H1 (cell line): ENCODE measurements around the gene PTPN1. TPM values are rescaled to one million over a fixed set of nuclear protein-coding genes. Genes with fewer than 3 reads are reported as not detected.

ENCODE experiments used
- CTCF ChIA-PET: fragments of 300-600 bp; sonication (Branson Sonifier 250); formaldehyde crosslinking; loops from one replicate; lab custom pipeline; 2021; ENCODE audit not compliant: partially characterized antibody; lab: Charles Lee
- POLR2A ChIA-PET: fragments of 300-600 bp; sonication (Branson Sonifier 250); formaldehyde crosslinking; loops from one replicate; lab custom pipeline; 2021; ENCODE audit warnings: inconsistent platforms; ENCODE audit not compliant: partially characterized antibody; lab: Charles Lee
- DNase-seq, 2 experiments: peaks; one replicate each; pipeline versions ENCODE4 v3.0.0 to v3.0.0-alpha.2; 2010 to 2022; ENCODE audit warnings: low spot score in 2 of 2, low read depth in 1 of 2, mixed read lengths in 1 of 2
- FAIRE-seq: peaks from 2 replicates; lab custom pipeline; 2011; peaks lifted over from hg19 to GRCh38; lab: Jason Lieb, UNC
- H2AFZ ChIP-seq: 2 replicates; pipeline ENCODE4 v1.8.1; 2012; ENCODE audit warnings: low read length, inconsistent platforms
- H2AK5ac ChIP-seq: 2 replicates; pipeline ENCODE4 v1.6.1; 2013; ENCODE audit warnings: low read depth, low read length
- H2BK120ac ChIP-seq: replicated peaks from 2 replicates; pipeline ENCODE3; 2013; ENCODE audit warnings: low read depth, low read length, inconsistent platforms
- H2BK12ac ChIP-seq: 2 replicates; pipeline ENCODE4 v1.6.1; 2013; ENCODE audit warnings: low read depth, low read length
- H2BK15ac ChIP-seq: 2 replicates; pipeline ENCODE4 v1.6.1; 2013; ENCODE audit warnings: low read length
- H2BK20ac ChIP-seq: 2 replicates; pipeline ENCODE4 v1.6.1; 2013; ENCODE audit warnings: low read length
- H2BK5ac ChIP-seq: 2 replicates; pipeline ENCODE4 v1.6.1; 2013; ENCODE audit warnings: low read depth, low read length
- H3K14ac ChIP-seq: 2 replicates; pipeline ENCODE4 v1.6.1; 2013; ENCODE audit warnings: inconsistent platforms; ENCODE audit not compliant: insufficient read length
- H3K18ac ChIP-seq: 2 replicates; pipeline ENCODE4 v1.6.1; 2013; ENCODE audit warnings: low read length; ENCODE audit errors: extremely low read depth
- H3K23ac ChIP-seq: 2 replicates; pipeline ENCODE4 v1.6.1; 2013; ENCODE audit warnings: inconsistent platforms; ENCODE audit not compliant: insufficient read length
- H3K23me2 ChIP-seq: 2 replicates; pipeline ENCODE4 v1.6.1; 2013; ENCODE audit warnings: low read depth, low read length
- H3K27ac ChIP-seq: 2 replicates; pipeline ENCODE4 v1.6.1; 2011; ENCODE audit warnings: low read depth, low read length, inconsistent platforms
- H3K27me3 ChIP-seq, 4 experiments: replicated peaks in 1 of 4; 1 replicate in 1 of 4; 2 replicates in 3 of 4; pipeline versions ENCODE4 v1.6.1 to v1.8.1; 2011 to 2013; ENCODE audit warnings: low read length in 3 of 4, mild to moderate bottlenecking in 3 of 4, inconsistent platforms in 2 of 4, mixed read lengths in 2 of 4, moderate library complexity in 1 of 4; ENCODE audit not compliant: control insufficient read depth in 3 of 4, insufficient read depth in 3 of 4; ENCODE audit errors: extremely low read depth in 1 of 4
- H3K36me3 ChIP-seq, 4 experiments: 2 replicates each; pipeline versions ENCODE4 v1.6.1 to v1.8.1; 2011 to 2013; ENCODE audit warnings: mild to moderate bottlenecking in 4 of 4, low read length in 3 of 4, moderate library complexity in 2 of 4, control low read depth in 1 of 4, inconsistent platforms in 1 of 4; ENCODE audit not compliant: insufficient read depth in 4 of 4, control insufficient read depth in 2 of 4
- H3K4ac ChIP-seq: replicated peaks from 2 replicates; pipeline ENCODE3; 2013; ENCODE audit warnings: low read length, low read depth, mixed read lengths, inconsistent platforms; ENCODE audit not compliant: insufficient read length
- H3K4me1 ChIP-seq, 4 experiments: replicated peaks in 1 of 4; 1 replicate in 1 of 4; 2 replicates in 3 of 4; pipeline versions ENCODE4 v1.6.1 to v1.8.1; 2011 to 2013; ENCODE audit warnings: low read length in 3 of 4, inconsistent platforms in 2 of 4, mixed read lengths in 1 of 4; ENCODE audit not compliant: insufficient read depth in 4 of 4, control insufficient read depth in 3 of 4
- H3K4me2 ChIP-seq, 2 experiments: 2 replicates each; pipeline versions ENCODE4 v1.6.1 to v1.8.1; 2011 to 2013; ENCODE audit warnings: low read depth in 2 of 2, low read length in 2 of 2, control low read depth in 1 of 2, inconsistent platforms in 1 of 2, mild to moderate bottlenecking in 1 of 2; ENCODE audit not compliant: insufficient read depth in 1 of 2
- H3K4me3 ChIP-seq, 4 experiments: fragments of 200-600, 300-600 bp in 1 of 4; sonication (generic), shearing (Covaris generic), sonication (Bioruptor Twin) in 1 of 4; 2 replicates each; pipeline versions ENCODE4 v1.5.1 to v1.8.1; 2011 to 2016; ENCODE audit warnings: low read length in 4 of 4, low read depth in 3 of 4, control low read depth in 2 of 4, inconsistent platforms in 2 of 4, mild to moderate bottlenecking in 2 of 4, mixed read lengths in 1 of 4, moderate library complexity in 1 of 4; ENCODE audit not compliant: insufficient read depth in 2 of 4; ENCODE audit errors: extremely low read depth in 1 of 4
- H3K56ac ChIP-seq: replicated peaks from 2 replicates; pipeline ENCODE3; 2013; ENCODE audit warnings: low read depth, mild to moderate bottlenecking, mixed read lengths, low read length, inconsistent platforms; ENCODE audit not compliant: insufficient read length
- H3K79me1 ChIP-seq: 2 replicates; pipeline ENCODE4 v1.6.1; 2013; ENCODE audit warnings: low read depth, low read length, control low read depth
- H3K79me2 ChIP-seq, 2 experiments: 2 replicates each; pipeline versions ENCODE4 v1.6.1 to v1.8.1; 2012 to 2013; ENCODE audit warnings: low read length in 2 of 2, mild to moderate bottlenecking in 2 of 2, inconsistent platforms in 1 of 2; ENCODE audit not compliant: insufficient read depth in 2 of 2, control insufficient read depth in 1 of 2
- H3K9ac ChIP-seq, 4 experiments: replicated peaks in 1 of 4; 1 replicate in 1 of 4; 2 replicates in 3 of 4; pipeline versions ENCODE4 v1.6.1 to v1.8.1; 2011 to 2013; ENCODE audit warnings: low read depth in 3 of 4, low read length in 3 of 4, control low read depth in 2 of 4, mild to moderate bottlenecking in 2 of 4, moderate library complexity in 2 of 4, inconsistent platforms in 1 of 4; ENCODE audit errors: extremely low read depth in 1 of 4
- H3K9me3 ChIP-seq, 2 experiments: 2 replicates each; pipeline versions ENCODE4 v1.6.1 to v1.8.1; 2012 to 2013; ENCODE audit warnings: mild to moderate bottlenecking in 2 of 2, moderate library complexity in 2 of 2, control low read depth in 1 of 2, inconsistent platforms in 1 of 2, low read depth in 1 of 2, low read length in 1 of 2, mixed read lengths in 1 of 2; ENCODE audit not compliant: insufficient read depth in 2 of 2
- H4K20me1 ChIP-seq, 2 experiments: replicated peaks in 1 of 2; 2 replicates each; pipeline versions ENCODE3 to v1.8.1; 2011 to 2013; ENCODE audit warnings: inconsistent platforms in 2 of 2, low read length in 2 of 2, mild to moderate bottlenecking in 1 of 2; ENCODE audit not compliant: insufficient read depth in 2 of 2, control insufficient read depth in 1 of 2
- H4K5ac ChIP-seq: 2 replicates; pipeline ENCODE4 v1.6.1; 2013; ENCODE audit warnings: low read length, low read depth, mixed read lengths, inconsistent platforms; ENCODE audit not compliant: insufficient read length
- H4K8ac ChIP-seq: 2 replicates; pipeline ENCODE4 v1.8.0; 2013; ENCODE audit warnings: mild to moderate bottlenecking, moderate library complexity, low read length, inconsistent platforms; ENCODE audit not compliant: insufficient read depth; ENCODE audit errors: extremely low read depth
- H4K91ac ChIP-seq: replicated peaks from 2 replicates; pipeline ENCODE3; 2013; ENCODE audit warnings: low read length, mixed read lengths, inconsistent platforms; ENCODE audit not compliant: insufficient read length
- CREB1 ChIP-seq: IDR thresholded peaks from 2 replicates; pipeline ENCODE4 v1.6.1; 2012; ENCODE audit warnings: inconsistent platforms
- JUN ChIP-seq: IDR thresholded peaks from 2 replicates; pipeline ENCODE4 v1.6.1; 2011; ENCODE audit warnings: low read depth, mild to moderate bottlenecking, improper control_type of control experiment, low read length
- WGBS, 2 experiments: shearing (Covaris generic) in 1 of 2; methylation state at CpG; one replicate each; pipeline versions ENCODE4 v1.1.6 to v1.1.7; 2013 to 2015; ENCODE audit warnings: low lambda C conversion rate in 2 of 2, mixed read lengths in 2 of 2, inconsistent platforms in 1 of 2, low coverage in 1 of 2, missing lambda C conversion rate in 1 of 2; ENCODE audit not compliant: insufficient replicate concordance in 2 of 2, insufficient coverage in 1 of 2, insufficient read length in 1 of 2; ENCODE audit errors: extremely low coverage in 1 of 2, missing lambda C conversion rate in 1 of 2; 5-methylcytosine and 5-hydroxymethylcytosine counted together
- polyA plus RNA-seq, 7 experiments: library from polyadenylated mRNA; depleted of rRNA in 3 of 7; stranded (reverse) in 5 of 7; unstranded in 2 of 7; fragments of >200 nt in 5 of 7; fragments of 200-250 nt in 2 of 7; gene quantifications; 1 replicate in 5 of 7; 2 replicates in 1 of 7; 4 replicates in 1 of 7; pipeline versions ENCODE4 v1.2.1 to v1.2.3, GENCODE V29; 2011 to 2013; ENCODE audit warnings: missing spikeins in 2 of 7, mixed read lengths in 2 of 7
- total RNA-seq: library from RNA; stranded (reverse); fragmentation: NEBNext Ultra II Directional; extraction: Animal tissue kit (Norgen Biotek cat#: 25700); gene quantifications from 2 replicates; pipeline ENCODE4 v1.2.1, GENCODE V29; 2021

Gene PTPN1
- total and polyA plus RNA-seq, 2 of the 8 experiments (the other 6 are each of a cell fraction or from before 2014, with no cell fraction given): 18.6 to 32.1 TPM

DNA sequence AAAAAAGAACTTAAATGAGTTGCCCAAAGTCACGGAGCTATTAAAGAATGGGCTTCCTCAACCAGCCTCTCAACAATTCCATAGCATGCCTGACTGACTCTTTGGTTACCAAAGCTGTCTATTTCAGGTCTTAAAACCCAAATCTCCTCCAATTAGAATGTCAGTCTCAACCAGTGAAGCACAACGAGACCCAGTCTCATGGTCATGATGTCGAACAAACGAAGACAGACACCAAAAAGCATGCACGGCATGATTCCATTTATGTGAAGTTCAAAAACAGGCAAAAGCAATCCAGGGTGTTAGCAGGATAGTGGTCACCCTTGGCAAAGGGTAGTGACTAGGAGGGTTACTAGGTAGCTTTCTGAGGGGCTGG, 16.3 kb upstream of the PTPN1 start:
- H3K27ac ChIP-seq: no peak overlapping the region
- H4K20me1 ChIP-seq: no peaks in the 10 kb centered on the region
- no peak overlapping the region for H3K14ac ChIP-seq
- FAIRE-seq (no peak), DNase-seq (no peak)
- H2AK5ac ChIP-seq: no peak overlapping the region
- H3K9me3 ChIP-seq: no peaks in the 10 kb centered on the region
- ChIA-PET POLR2A (no interaction called here), CTCF (interaction anchor here (0.7 to 1.1 kb wide), 3 partner anchors 12 to 270 kb away, joined by 3 to 4 read pairs (median 3); no protein-coding TSS in a partner anchor)
- no peaks in the 10 kb centered on the region for H3K79me2 ChIP-seq
- no peak overlapping the region for H4K5ac ChIP-seq
- H2BK15ac ChIP-seq: no peak overlapping the region
- H4K8ac ChIP-seq: no peak overlapping the region
- H3K79me1 ChIP-seq: no peaks in the 10 kb centered on the region
- no peak overlapping the region for H3K4me3 ChIP-seq
- H3K56ac ChIP-seq: no peak overlapping the region
- H3K4me1 ChIP-seq: no peaks in the 10 kb centered on the region
- H3K18ac ChIP-seq: no peak overlapping the region
- TF ChIP-seq JUN (no peak), CREB1 (no peak)
- no peaks in the 10 kb centered on the region for H3K36me3 ChIP-seq
- H2AFZ ChIP-seq: no peak overlapping the region
- H3K4me2 ChIP-seq: no peak overlapping the region
- H3K23ac ChIP-seq: no peak overlapping the region
- no peak overlapping the region for H2BK120ac ChIP-seq
- H3K9ac ChIP-seq: no peak overlapping the region
- no peaks in the 10 kb centered on the region; a peak in 2 of 7 replicates for H3K27me3 ChIP-seq
- no peak overlapping the region for H2BK20ac ChIP-seq
- 94% methylated on average over 5 of the region's 5 CpGs; no CpG with 5 or more reads in 1 of the 2 experiments for WGBS, 2 experiments
- no peak overlapping the region for H2BK12ac ChIP-seq
- no peaks in the 10 kb centered on the region for H3K23me2 ChIP-seq
- no peak overlapping the region for H4K91ac ChIP-seq
- no peak overlapping the region for H3K4ac ChIP-seq
- H2BK5ac ChIP-seq: no peak overlapping the region
